AG04449 (cell line): Measurements from ENCODE around the gene SHISA9.

Source experiments
- CTCF ChIA-PET: fragments of 350-600 bp; formaldehyde crosslinking; extraction: SDS; loops from one replicate; lab custom pipeline; 2021; ENCODE audit warnings: antibody characterized with exemption; lab: Yijun Ruan, JAX
- POLR2A ChIA-PET: fragments of 400-600, 350-600 bp; formaldehyde crosslinking; extraction: SDS; loops from one replicate; lab custom pipeline; 2020; ENCODE audit warnings: antibody characterized with exemption, inconsistent platforms; lab: Yijun Ruan, JAX
- DNase-seq: peaks from one replicate; pipeline ENCODE4 v3.0.0-alpha.2; 2010; ENCODE audit warnings: low read depth, low spot score
- H3K4me3 ChIP-seq: 2 replicates; pipeline ENCODE4 v1.5.1; 2011; ENCODE audit warnings: low read depth, mild to moderate bottlenecking, control low read depth, low read length
- CTCF ChIP-seq: IDR thresholded peaks from one replicate; pipeline ENCODE4 v1.5.1; 2011; ENCODE audit warnings: mild to moderate bottlenecking, moderate library complexity, low read length, control low read depth, inconsistent platforms; ENCODE audit not compliant: insufficient read depth; ENCODE audit errors: missing control alignments

The SHISA9 gene

GRCh38 chr16:12868169-12868568 is 33.2 kb upstream of the SHISA9 start:
- TF ChIP-seq CTCF: no peak
- ChIA-PET POLR2A (no interaction called here), CTCF (no interaction called here)
- no peak overlapping the region for H3K4me3 ChIP-seq
- no peak for DNase-seq

- no peak for DNase-seq
- ChIA-PET CTCF (no interaction called here), POLR2A (no interaction called here)
- no peak overlapping the region for H3K4me3 ChIP-seq
- no peak for TF ChIP-seq CTCF
Observed at GRCh38 chr16:12868788-12869187, 32.6 kb upstream of the SHISA9 start.

- CTCF ChIA-PET: no interaction called here
Observed at GRCh38 chr16:12869698-12870427, 31.5 kb upstream of the SHISA9 start.

GRCh38 chr16:12871784-12872183 is 29.6 kb upstream of the SHISA9 start:
- TF ChIP-seq CTCF: no peak
- no peak overlapping the region for H3K4me3 ChIP-seq
- no peak for DNase-seq
- ChIA-PET POLR2A (no interaction called here), CTCF (no interaction called here)

More at GRCh38 chr16:12869698-12870427, 31.5 kb upstream of the SHISA9 start:
- no peak overlapping the region for H3K4me3 ChIP-seq
- no peak for TF ChIP-seq CTCF
- no peak for DNase-seq
- POLR2A ChIA-PET: no interaction called here

- CTCF ChIA-PET: interaction anchor here (0.8 kb wide), 1 partner anchor 420 kb away, joined by 6 read pairs; no protein-coding TSS in a partner anchor
- DNase-seq: peak; percentile 29
- POLR2A ChIA-PET: interaction anchor here (0.6 to 1.0 kb wide), 2 partner anchors 70 to 185 kb away, joined by 3 to 4 read pairs; partner anchors contain the start of gene CPPED1
- no peak for TF ChIP-seq CTCF
- H3K4me3 ChIP-seq: no peak overlapping the region
Observed at GRCh38 chr16:12874186-12874585, 27.2 kb upstream of the SHISA9 start.

- H3K4me3 ChIP-seq: no peak overlapping the region
- POLR2A ChIA-PET: no interaction called here
- no peak for DNase-seq
- TF ChIP-seq CTCF: no peak
- CTCF ChIA-PET: no interaction called here
Observed at GRCh38 chr16:12876778-12877177, 24.6 kb upstream of the SHISA9 start.
